Measurements from ENCODE around the gene MUC21.
A peak's percentile ranks its signal among the peaks of the same experiment; 100 is the strongest.

Gene MUC21

GRCh38 chr6:30954631-30955366 is 28.7 kb upstream of the MUC21 start:
- Mint-ChIP-seq H3K9me3 (peaks cover 15% of the 10 kb centered on the region), H3K36me3 (ENCODE audit: low read depth) (no peaks in the 10 kb centered on the region), H3K27ac (no peak overlapping the region), H3K4me3 (peak overlapping the region; percentile 67 to 70 (median 68)), H3K4me1 (peaks cover 21% of the 10 kb centered on the region), H3K27me3 (ENCODE audit: low read depth) (peaks cover 56% of the 10 kb centered on the region)
- no peak for TF ChIP-seq CTCF (IDR thresholded peaks at IDR 0.05; ENCODE audit: unreplicated experiment in 3 of 3)

- H3K27me3 Mint-ChIP-seq (ENCODE audit: low read depth), result peaks cover 48% of the 10 kb centered on the region
- TF ChIP-seq CTCF (IDR thresholded peaks at IDR 0.05; ENCODE audit: unreplicated experiment in 3 of 3), result no peak
- peak overlapping the region in 2 of 3 experiments; percentile 48 for H3K27ac Mint-ChIP-seq
- peaks cover 13% of the 10 kb centered on the region for H3K9me3 Mint-ChIP-seq
- peaks cover 21% of the 10 kb centered on the region for H3K4me1 Mint-ChIP-seq
- H3K36me3 Mint-ChIP-seq (ENCODE audit: low read depth), result no peaks in the 10 kb centered on the region
- peak overlapping the region; percentile 75 to 82 (median 79) for H3K4me3 Mint-ChIP-seq
These were observed 28.0 kb upstream of the MUC21 start for GRCh38 chr6:30955367-30956042.

GRCh38 chr6:30957716-30958115 is 25.8 kb upstream of the MUC21 start:
- no peak for TF ChIP-seq CTCF (IDR thresholded peaks at IDR 0.05; ENCODE audit: unreplicated experiment in 3 of 3)
- Mint-ChIP-seq H3K36me3 (ENCODE audit: low read depth) (no peaks in the 10 kb centered on the region), H3K4me3 (no peak overlapping the region), H3K9me3 (no peaks in the 10 kb centered on the region), H3K27me3 (ENCODE audit: low read depth) (peaks cover 27% of the 10 kb centered on the region), H3K4me1 (peaks cover 25% of the 10 kb centered on the region), H3K27ac (peak overlapping the region in 1 of 3 experiments; percentile 12)

- no peak for TF ChIP-seq CTCF (IDR thresholded peaks at IDR 0.05; ENCODE audit: unreplicated experiment in 3 of 3)
- no peaks in the 10 kb centered on the region for H3K36me3 Mint-ChIP-seq (ENCODE audit: low read depth)
- H3K27me3 Mint-ChIP-seq (ENCODE audit: low read depth), result peaks cover 18% of the 10 kb centered on the region
- no peaks in the 10 kb centered on the region for H3K9me3 Mint-ChIP-seq
- no peak overlapping the region for H3K27ac Mint-ChIP-seq
- H3K4me3 Mint-ChIP-seq, result no peak overlapping the region
- peaks cover 16% of the 10 kb centered on the region for H3K4me1 Mint-ChIP-seq
These were observed 22.4 kb upstream of the MUC21 start for GRCh38 chr6:30960907-30961673.

GRCh38 chr6:30962716-30963115 is 20.8 kb upstream of the MUC21 start:
- Mint-ChIP-seq H3K9me3 (no peaks in the 10 kb centered on the region), H3K4me3 (no peak overlapping the region), H3K27me3 (ENCODE audit: low read depth) (peaks cover 11% of the 10 kb centered on the region), H3K36me3 (ENCODE audit: low read depth) (no peaks in the 10 kb centered on the region), H3K4me1 (peaks cover 10% of the 10 kb centered on the region), H3K27ac (no peak overlapping the region)
- TF ChIP-seq CTCF (IDR thresholded peaks at IDR 0.05; ENCODE audit: unreplicated experiment in 3 of 3), result no peak

Data from nephron (organoid).